Naive thymus-derived CD4-positive, alpha-beta T cell (primary cell): ENCODE measurements around the gene FHIT. TPM values are rescaled to one million over a fixed set of nuclear protein-coding genes. Genes with fewer than 3 reads are reported as not detected.
A peak's percentile ranks its signal among the peaks of the same experiment; 100 is the strongest.

Experiments
- ATAC-seq: fragments of 150-1000 bp; cut with Tn5 transposase; 2 replicates; pipeline ENCODE4 v1.10.0; 2021; ENCODE audit warnings: mild to moderate bottlenecking, moderate library complexity
- CTCF ChIA-PET: fragments of 350-600 bp; sonication (Branson Sonifier 250); formaldehyde crosslinking; loops from one replicate; lab custom pipeline; 2021; ENCODE audit warnings: antibody characterized with exemption; lab: Charles Lee
- POLR2A ChIA-PET: fragments of 350-600 bp; sonication (Branson Sonifier 250); formaldehyde crosslinking; loops from one replicate; lab custom pipeline; 2021; ENCODE audit warnings: antibody characterized with exemption, inconsistent platforms; lab: Charles Lee
- DNase-seq, 9 donors: peaks; one replicate each; pipeline versions ENCODE4 v3.0.0 to v3.0.0-alpha.2; 2020 to 2022; ENCODE audit warnings: mixed read lengths in 1 of 9
- H3K27ac ChIP-seq: one replicate; pipeline ENCODE4 v1.7.0; 2013; ENCODE audit warnings: mild to moderate bottlenecking, low read depth, low read length, moderate library complexity
- H3K27me3 ChIP-seq, 2 donors: one replicate each; pipeline ENCODE4 v1.7.0; 2013; ENCODE audit warnings: low read length in 2 of 2, mild to moderate bottlenecking in 2 of 2, moderate library complexity in 2 of 2; ENCODE audit not compliant: control insufficient read depth in 2 of 2, insufficient read depth in 2 of 2
- H3K36me3 ChIP-seq, 3 experiments: 1 replicate in 2 of 3; 2 replicates in 1 of 3; pipeline ENCODE4 v1.7.0; 2013; ENCODE audit warnings: low read length in 3 of 3, mild to moderate bottlenecking in 3 of 3, moderate library complexity in 1 of 3; ENCODE audit not compliant: insufficient read depth in 3 of 3, control insufficient read depth in 2 of 3
- H3K4me1 ChIP-seq, 2 donors: one replicate each; pipeline ENCODE4 v1.7.0; 2013; ENCODE audit warnings: low read length in 2 of 2, mild to moderate bottlenecking in 2 of 2, moderate library complexity in 1 of 2; ENCODE audit not compliant: control insufficient read depth in 2 of 2, insufficient read depth in 2 of 2
- H3K4me3 ChIP-seq: 2 replicates; pipeline ENCODE4 v1.7.0; 2013; ENCODE audit warnings: mild to moderate bottlenecking, low read length
- H3K9me3 ChIP-seq, 3 experiments: 1 replicate in 2 of 3; 2 replicates in 1 of 3; pipeline ENCODE4 v1.7.0; 2013; ENCODE audit warnings: low read length in 3 of 3; ENCODE audit not compliant: control insufficient read depth in 2 of 3
- H3K27ac Mint-ChIP-seq, 9 donors: one replicate each; pipeline ENCODE4 v1.8.0; 2020 to 2022; ENCODE audit warnings: mixed read lengths in 9 of 9, mild to moderate bottlenecking in 8 of 9, moderate library complexity in 5 of 9, inconsistent platforms in 2 of 9
- H3K27me3 Mint-ChIP-seq, 5 donors: one replicate each; pipeline ENCODE4 v1.8.0; 2021 to 2022; ENCODE audit warnings: mixed read lengths in 5 of 5, mild to moderate bottlenecking in 1 of 5
- H3K36me3 Mint-ChIP-seq, 5 donors: one replicate each; pipeline ENCODE4 v1.8.0; 2020 to 2022; ENCODE audit warnings: mixed read lengths in 5 of 5, mild to moderate bottlenecking in 3 of 5, inconsistent platforms in 1 of 5
- H3K4me1 Mint-ChIP-seq, 7 donors: one replicate each; pipeline ENCODE4 v1.8.0; 2020 to 2022; ENCODE audit warnings: mixed read lengths in 7 of 7, mild to moderate bottlenecking in 3 of 7, inconsistent platforms in 1 of 7
- H3K4me3 Mint-ChIP-seq, 10 donors: one replicate each; pipeline ENCODE4 v1.8.0; 2020 to 2022; ENCODE audit warnings: mild to moderate bottlenecking in 10 of 10, mixed read lengths in 10 of 10, moderate library complexity in 6 of 10, inconsistent platforms in 2 of 10
- H3K9me3 Mint-ChIP-seq, 11 donors: one replicate each; pipeline ENCODE4 v1.8.0; 2020 to 2022; ENCODE audit warnings: mixed read lengths in 11 of 11, mild to moderate bottlenecking in 4 of 11, inconsistent platforms in 1 of 11, moderate library complexity in 1 of 11
- intact Hi-C, 2 donors: fragments of 100-400 bp; cut with micrococcal nuclease; formaldehyde crosslinking; loops; one replicate each; pipeline ENCODE4 v1.15.1; 2023
- polyA plus RNA-seq, 2 donors: library from polyadenylated mRNA; unstranded; fragments of 300-500 nt; fragmentation: Illumina TruSeq; gene quantifications; one replicate each; pipeline ENCODE4 v1.2.3, GENCODE V29; 2021
- total RNA-seq, 6 experiments: library from RNA in 5 of 6; stranded (reverse) in 5 of 6; gene quantifications; 1 replicate in 5 of 6; 2 replicates in 1 of 6; pipeline ENCODE4 v1.2.3 and lab custom pipeline; 2021 to 2026

Gene FHIT
- total and polyA plus RNA-seq, 7 experiments from 2014 or later = 51.2 to 230 (median 152) TPM

DNA sequence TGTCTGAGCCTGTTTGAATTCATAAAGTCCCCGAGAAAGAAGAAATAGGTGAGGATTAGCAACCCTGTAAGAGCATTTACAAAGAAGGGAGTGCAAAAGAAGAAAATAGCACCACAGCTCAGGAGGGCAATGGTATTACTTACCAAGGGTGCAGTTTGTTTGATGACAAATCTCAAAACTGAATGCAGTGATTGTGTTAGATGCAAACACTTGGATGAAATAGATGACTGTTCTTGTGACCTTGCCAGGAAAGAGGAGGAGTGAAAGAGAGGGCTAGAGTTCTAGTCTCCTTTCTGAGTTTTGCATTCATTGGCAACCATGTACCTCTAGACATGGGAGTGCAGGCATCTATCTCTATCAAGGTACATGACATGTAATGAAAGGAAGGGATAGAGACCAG lies 1170.6 kb downstream of the FHIT start:
- intact Hi-C loops = loop anchor here (1.0 to 5.0 kb wide), 9 partner anchors 14 to 1170 kb away; partner anchors contain the start of gene FHIT (in 1 of the 2)
- ATAC-seq = peak; percentile 57
- H3K36me3 Mint-ChIP-seq = peaks cover 0 to 38% (median 12%) of the 10 kb centered on the region in 5 donors
- peak overlapping the region; percentile 76 to 97 (median 92) for H3K4me3 Mint-ChIP-seq
- Histone ChIP-seq H3K27ac (peak overlapping the region; percentile 86), H3K4me3 (peak overlapping the region; percentile 54), H3K4me1 (peaks cover 22 to 27% of the 10 kb centered on the region in 2 donors), H3K36me3 (no peaks in the 10 kb centered on the region), H3K9me3 (peaks cover 0 to 1% (median 0%) of the 10 kb centered on the region in 3 experiments), H3K27me3 (no peaks in the 10 kb centered on the region)
- H3K4me1 Mint-ChIP-seq = peaks cover 17 to 66% (median 60%) of the 10 kb centered on the region in 7 donors
- peak overlapping the region; percentile 89 to 98 (median 94) for H3K27ac Mint-ChIP-seq
- H3K27me3 Mint-ChIP-seq = no peaks in the 10 kb centered on the region
- CTCF ChIA-PET = interaction anchor here (1.2 kb wide), 2 partner anchors 70 to 97 kb away, joined by 3 to 6 read pairs; no protein-coding TSS in a partner anchor
- POLR2A ChIA-PET = interaction anchor here (0.7 to 11.5 kb wide), 4 partner anchors 8 to 64 kb away, joined by 3 to 295 read pairs (median 112); no protein-coding TSS in a partner anchor
- H3K9me3 Mint-ChIP-seq = peaks cover 0 to 38% (median 14%) of the 10 kb centered on the region in 11 donors
- DNase-seq = peak in 5 of 9 donors; percentile 41 to 60 (median 43)

- DNase-seq (peak in 8 of 9 donors; percentile 46 to 78 (median 69)), ATAC-seq (peak; percentile 83)
- H3K27me3 Mint-ChIP-seq = no peaks in the 10 kb centered on the region
- H3K27ac ChIP-seq = peak overlapping the region; percentile 86
- ChIA-PET POLR2A (interaction anchor here (0.6 to 11.5 kb wide), 17 partner anchors 8 to 503 kb away, joined by 3 to 295 read pairs (median 6); no protein-coding TSS in a partner anchor), CTCF (interaction anchor here (0.6 to 1.2 kb wide), 14 partner anchors 12 to 445 kb away, joined by 3 to 5 read pairs (median 3); no protein-coding TSS in a partner anchor)
- H3K27ac Mint-ChIP-seq = peak overlapping the region; percentile 89 to 98 (median 94)
- intact Hi-C loops = loop anchor here (1.0 to 10.0 kb wide), 13 partner anchors 14 to 1176 kb away; partner anchors contain the start of gene FHIT (in 1 of the 2)
- H3K4me3 ChIP-seq = peak overlapping the region; percentile 54
- H3K36me3 Mint-ChIP-seq = peaks cover 0 to 33% (median 0%) of the 10 kb centered on the region in 5 donors
- no peaks in the 10 kb centered on the region for H3K27me3 ChIP-seq
- H3K4me1 ChIP-seq = peaks cover 17 to 40% of the 10 kb centered on the region in 2 donors
- no peaks in the 10 kb centered on the region for H3K36me3 ChIP-seq
- H3K9me3 Mint-ChIP-seq = peaks cover 0 to 23% (median 3%) of the 10 kb centered on the region in 11 donors
- H3K9me3 ChIP-seq = no peaks in the 10 kb centered on the region
- H3K4me1 Mint-ChIP-seq = peaks cover 19 to 70% (median 64%) of the 10 kb centered on the region in 7 donors
- peak overlapping the region; percentile 76 to 97 (median 90) for H3K4me3 Mint-ChIP-seq
Measured at GRCh38 chr3:60079076-60079475, 1172.2 kb downstream of the FHIT start.

GRCh38 chr3:60076331-60076730 lies 1174.9 kb downstream of the FHIT start:
- ATAC-seq = no peak
- Histone ChIP-seq H3K4me1 (peaks cover 7 to 45% of the 10 kb centered on the region in 2 donors), H3K9me3 (no peaks in the 10 kb centered on the region), H3K36me3 (no peaks in the 10 kb centered on the region), H3K27me3 (no peaks in the 10 kb centered on the region), H3K4me3 (peak overlapping the region; percentile 44), H3K27ac (peak overlapping the region; percentile 86)
- Mint-ChIP-seq H3K27me3 (no peaks in the 10 kb centered on the region), H3K4me1 (peaks cover 12 to 72% (median 64%) of the 10 kb centered on the region in 7 donors), H3K27ac (peak overlapping the region; percentile 78 to 98 (median 93)), H3K4me3 (peak overlapping the region; percentile 64 to 97 (median 86)), H3K36me3 (peaks cover 0 to 33% (median 18%) of the 10 kb centered on the region in 5 donors), H3K9me3 (peaks cover 0 to 11% (median 0%) of the 10 kb centered on the region in 11 donors)
- ChIA-PET CTCF (interaction anchor here (0.5 to 1.7 kb wide), 6 partner anchors 12 to 485 kb away, joined by 3 to 8 read pairs (median 6); no protein-coding TSS in a partner anchor), POLR2A (interaction anchor here (0.6 to 11.5 kb wide), 7 partner anchors 10 to 60 kb away, joined by 3 to 295 read pairs (median 8); no protein-coding TSS in a partner anchor)
- DNase-seq = no peak
- intact Hi-C loops = loop anchor here (5.0 to 10.0 kb wide), 5 partner anchors 116 to 1178 kb away; partner anchors contain the start of gene FHIT (in 1 of the 2)

GRCh38 chr3:60073942-60074341 lies 1177.3 kb downstream of the FHIT start:
- ChIA-PET POLR2A (interaction anchor here (0.7 to 11.5 kb wide), 5 partner anchors 14 to 73 kb away, joined by 3 to 295 read pairs (median 3); no protein-coding TSS in a partner anchor), CTCF (interaction anchor here (1.1 to 1.3 kb wide), 2 partner anchors 8 to 10 kb away, joined by 3 read pairs; no protein-coding TSS in a partner anchor)
- peaks cover 7 to 49% (median 35%) of the 10 kb centered on the region in 5 donors for H3K36me3 Mint-ChIP-seq
- H3K4me1 Mint-ChIP-seq = peaks cover 13 to 88% (median 75%) of the 10 kb centered on the region in 7 donors
- no peaks in the 10 kb centered on the region for H3K27me3 Mint-ChIP-seq
- no peaks in the 10 kb centered on the region for H3K27me3 ChIP-seq
- peak overlapping the region; percentile 34 for H3K4me3 ChIP-seq
- H3K27ac ChIP-seq = peak overlapping the region; percentile 86
- intact Hi-C loops = loop anchor here (1.0 to 10.0 kb wide), 4 partner anchors 9 to 1181 kb away; partner anchors contain the start of gene FHIT (in 1 of the 2)
- H3K36me3 ChIP-seq = peaks cover 0 to 5% (median 0%) of the 10 kb centered on the region in 3 experiments
- DNase-seq = no peak
- H3K9me3 ChIP-seq = no peaks in the 10 kb centered on the region
- peak overlapping the region; percentile 84 to 98 (median 94) for H3K27ac Mint-ChIP-seq
- peaks cover 0 to 14% (median 2%) of the 10 kb centered on the region in 11 donors for H3K9me3 Mint-ChIP-seq
- H3K4me1 ChIP-seq = peaks cover 0 to 38% of the 10 kb centered on the region in 2 donors
- peak overlapping the region; percentile 68 to 96 (median 79) for H3K4me3 Mint-ChIP-seq
- no peak for ATAC-seq

DNA sequence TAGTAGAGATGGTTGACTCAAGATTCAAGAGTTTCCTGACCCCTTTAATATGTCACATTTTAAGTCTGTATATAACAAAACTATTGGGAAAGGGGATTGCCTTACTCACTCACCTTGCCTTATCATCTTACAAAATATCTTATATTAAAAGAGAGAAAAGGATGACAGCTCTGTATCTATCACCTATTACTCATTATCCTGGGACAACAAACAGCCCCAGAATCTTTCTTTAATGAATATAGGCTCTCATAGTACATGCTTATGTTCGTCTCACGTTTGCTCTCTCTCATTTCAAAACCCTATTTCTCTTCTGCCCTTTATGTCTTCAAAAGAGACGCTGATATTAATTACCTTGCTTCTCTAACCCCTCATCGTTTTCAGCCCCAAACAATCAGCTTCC lies 1178.0 kb downstream of the FHIT start:
- H3K36me3 ChIP-seq = peaks cover 0 to 5% (median 0%) of the 10 kb centered on the region in 3 experiments
- H3K9me3 ChIP-seq = no peaks in the 10 kb centered on the region
- Mint-ChIP-seq H3K36me3 (peaks cover 7 to 52% (median 38%) of the 10 kb centered on the region in 5 donors), H3K27ac (peak overlapping the region; percentile 84 to 98 (median 94)), H3K9me3 (peaks cover 0 to 14% (median 2%) of the 10 kb centered on the region in 11 donors), H3K4me3 (peak overlapping the region; percentile 25 to 96 (median 78)), H3K4me1 (peaks cover 14 to 90% (median 79%) of the 10 kb centered on the region in 7 donors), H3K27me3 (no peaks in the 10 kb centered on the region)
- POLR2A ChIA-PET = interaction anchor here (0.7 to 11.5 kb wide), 6 partner anchors 13 to 72 kb away, joined by 3 to 295 read pairs (median 3); no protein-coding TSS in a partner anchor
- H3K4me3 ChIP-seq = peak overlapping the region; percentile 34
- no peak for ATAC-seq
- intact Hi-C loops = loop anchor here (1.0 to 10.0 kb wide), 4 partner anchors 8 to 1182 kb away; partner anchors contain the start of gene FHIT (in 1 of the 2)
- DNase-seq = no peak
- peak overlapping the region; percentile 86 for H3K27ac ChIP-seq
- no peaks in the 10 kb centered on the region for H3K27me3 ChIP-seq
- peaks cover 0 to 38% of the 10 kb centered on the region in 2 donors for H3K4me1 ChIP-seq
- CTCF ChIA-PET = interaction anchor here (1.1 to 1.3 kb wide), 2 partner anchors 9 to 10 kb away, joined by 3 read pairs; no protein-coding TSS in a partner anchor

DNA sequence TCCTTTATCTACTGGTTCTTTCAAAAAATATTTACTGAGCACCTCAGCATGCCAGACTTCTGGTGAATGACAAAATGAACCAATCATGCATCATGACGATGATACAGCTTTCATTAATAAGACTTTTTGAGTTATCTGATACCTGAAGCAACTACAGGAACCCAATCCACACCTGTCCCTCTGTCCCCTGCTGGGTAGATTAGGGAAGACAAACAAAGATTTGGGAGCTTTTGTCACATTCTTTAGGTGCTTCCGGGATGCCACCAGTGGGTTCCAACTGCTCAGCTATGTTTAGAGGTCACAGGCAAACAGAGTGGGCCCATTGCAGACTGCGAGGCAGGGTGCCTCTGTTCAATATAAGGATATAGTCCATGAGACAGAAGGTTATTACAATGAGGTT lies 1180.9 kb downstream of the FHIT start:
- POLR2A ChIA-PET = interaction anchor here (11.4 to 11.5 kb wide), 2 partner anchors 10 to 54 kb away, joined by 213 to 295 read pairs; no protein-coding TSS in a partner anchor
- CTCF ChIA-PET = interaction anchor here (0.8 kb wide), 1 partner anchor 14 kb away, joined by 4 read pairs; no protein-coding TSS in a partner anchor
- peak overlapping the region in 7 of 9 donors; percentile 82 to 98 (median 93) for H3K27ac Mint-ChIP-seq
- ATAC-seq (no peak), DNase-seq (no peak)
- intact Hi-C loops = loop anchor here (10.0 kb wide), 3 partner anchors 484 to 1184 kb away; partner anchors contain the start of gene FHIT (in 1 of the 2)
- Histone ChIP-seq H3K27me3 (no peaks in the 10 kb centered on the region), H3K27ac (no peak overlapping the region), H3K4me1 (peaks cover 6 to 41% of the 10 kb centered on the region in 2 donors), H3K36me3 (peaks cover 0 to 9% (median 0%) of the 10 kb centered on the region in 3 experiments), H3K9me3 (no peaks in the 10 kb centered on the region), H3K4me3 (no peak overlapping the region)
- peaks cover 7 to 66% (median 47%) of the 10 kb centered on the region in 5 donors for H3K36me3 Mint-ChIP-seq
- no peaks in the 10 kb centered on the region for H3K27me3 Mint-ChIP-seq
- H3K4me1 Mint-ChIP-seq = peaks cover 16 to 95% (median 85%) of the 10 kb centered on the region in 7 donors
- peaks cover 0 to 14% (median 2%) of the 10 kb centered on the region in 11 donors for H3K9me3 Mint-ChIP-seq
- peak overlapping the region in 6 of 10 donors; percentile 58 to 96 (median 76) for H3K4me3 Mint-ChIP-seq
